Fibroblast of skin of back (primary cell): ENCODE data around the gene ZSCAN2.
"Not testable (repeated sequence)": the region's sequence is repeated elsewhere in the genome, so short reads cannot be mapped to it uniquely, and the experiment has no call there.

ENCODE experiments used
- DNase-seq: peaks from one replicate; pipeline ENCODE4 v3.0.0-alpha.2; 2013

The ZSCAN2 gene

DNA sequence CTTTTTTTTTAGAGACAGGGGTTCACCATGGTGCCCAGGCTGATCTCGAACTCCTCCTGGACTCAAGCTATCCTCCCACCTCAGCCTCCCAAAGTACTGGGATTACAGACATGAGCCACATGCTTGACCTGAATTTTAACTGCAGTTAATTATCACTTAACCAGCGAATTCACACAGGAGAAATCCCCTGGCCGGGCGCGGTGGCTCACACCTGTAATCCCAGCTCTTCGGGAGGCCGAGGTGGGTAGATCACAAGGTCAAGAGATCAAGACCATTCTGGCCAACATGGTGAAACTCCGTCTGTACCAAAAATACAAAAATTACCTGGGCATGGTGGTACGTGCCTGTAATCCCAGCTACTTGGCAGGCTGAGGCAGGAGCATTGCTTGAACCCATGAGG lies 41.1 kb downstream of the ZSCAN2 start:
- DNase-seq, result not testable (repeated sequence)

DNA sequence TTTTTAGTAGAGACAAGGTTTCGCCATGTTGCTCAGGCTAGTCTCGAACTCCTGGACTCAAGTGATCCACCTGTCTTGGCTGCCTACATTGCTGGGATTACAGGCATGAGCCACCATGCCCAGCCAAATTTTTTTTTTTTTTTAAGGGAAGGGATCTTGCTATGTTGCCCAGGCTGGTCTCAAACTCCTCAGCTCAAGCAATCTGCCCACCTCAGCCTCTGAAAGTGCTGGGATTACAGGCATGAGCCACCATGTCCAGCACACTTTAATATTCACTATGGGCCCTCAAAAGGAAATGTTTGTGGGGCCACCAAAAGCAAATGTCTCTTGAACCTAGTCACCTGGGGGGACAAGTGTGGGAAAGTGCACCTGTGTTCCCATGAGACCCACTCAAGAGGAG lies 41.8 kb downstream of the ZSCAN2 start:
- not testable (repeated sequence) for DNase-seq

DNA sequence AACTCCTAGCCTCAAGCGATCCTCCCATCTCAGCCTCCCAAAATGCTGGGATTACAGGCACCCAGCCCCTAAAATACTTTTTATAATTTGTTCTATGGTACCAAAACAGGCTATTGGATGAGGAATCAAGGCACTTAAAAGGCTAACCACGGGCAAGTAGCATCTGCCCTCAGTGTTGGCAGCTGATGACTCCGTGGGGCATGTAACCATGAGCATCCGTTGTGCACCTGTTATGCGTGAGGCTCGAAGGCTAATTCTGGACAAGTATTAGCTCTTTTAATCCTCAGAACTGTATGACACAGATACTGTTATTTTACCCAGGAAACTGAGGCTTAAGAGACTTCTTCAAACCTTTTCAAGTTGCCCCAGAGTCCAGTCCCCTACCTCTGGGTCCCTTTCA lies 43.0 kb downstream of the ZSCAN2 start:
- DNase-seq, result no peak

DNA sequence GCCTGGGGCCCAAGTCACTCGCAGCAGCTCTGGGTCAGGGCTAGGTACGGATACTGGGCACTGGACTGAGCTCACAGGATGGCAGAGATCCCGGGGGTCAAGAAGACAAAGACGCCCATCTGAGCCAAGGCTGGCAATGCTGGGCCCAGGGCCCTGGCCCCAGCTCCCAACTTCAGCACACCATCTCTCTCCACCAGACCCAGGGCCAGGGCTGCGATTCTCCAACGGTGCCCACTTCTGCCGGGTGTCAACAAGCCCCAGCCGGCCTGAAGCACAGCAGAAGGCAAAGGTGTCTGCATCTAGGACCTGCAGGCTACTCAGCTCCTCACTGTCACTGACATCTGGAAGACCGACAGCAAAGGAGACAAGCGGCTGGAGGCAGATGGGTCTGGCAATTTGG lies 44.7 kb downstream of the ZSCAN2 start:
- DNase-seq, result no peak

DNA sequence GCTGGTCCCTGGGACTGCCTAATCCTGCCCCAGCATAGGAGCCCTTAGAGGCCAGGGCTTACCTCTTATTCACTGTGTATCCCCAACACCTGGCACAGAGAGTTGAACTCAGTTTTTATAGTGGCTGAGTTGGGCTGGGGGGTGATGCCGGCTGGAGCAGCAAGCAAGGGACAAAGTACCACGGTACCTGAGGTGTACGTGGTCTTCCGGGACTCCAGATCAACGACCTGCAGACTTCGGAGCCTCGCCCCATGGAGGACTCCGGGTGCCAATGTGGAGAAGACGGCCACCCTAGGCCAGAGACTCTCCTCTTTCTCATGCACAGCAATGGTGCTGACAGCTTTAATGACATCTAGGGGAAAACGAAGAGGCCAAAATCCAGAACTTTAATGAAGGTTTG lies 45.2 kb downstream of the ZSCAN2 start:
- no peak for DNase-seq

GRCh38 chr15:84647726-84648125 lies 46.9 kb downstream of the ZSCAN2 start:
- DNase-seq, result no peak

DNA sequence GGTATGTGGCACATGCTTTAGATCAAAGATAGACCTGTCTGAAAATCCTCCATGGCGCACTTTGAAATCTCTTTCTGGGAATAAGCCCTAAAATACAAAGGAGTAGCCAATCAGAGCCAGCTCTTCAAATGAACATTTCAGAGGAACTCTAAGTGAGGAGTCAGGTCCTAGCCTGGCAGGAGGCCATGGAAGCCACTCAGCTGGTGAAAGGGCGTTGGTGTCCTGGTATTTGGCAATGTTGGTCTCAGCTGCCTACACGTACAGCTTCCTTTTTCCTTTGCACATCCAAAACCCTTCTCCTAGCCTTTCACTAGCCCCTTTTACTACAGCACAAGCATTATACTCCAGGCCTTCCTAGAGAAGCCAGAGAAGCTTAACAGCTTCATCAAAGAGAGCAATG lies 47.7 kb downstream of the ZSCAN2 start:
- DNase-seq, result no peak

DNA sequence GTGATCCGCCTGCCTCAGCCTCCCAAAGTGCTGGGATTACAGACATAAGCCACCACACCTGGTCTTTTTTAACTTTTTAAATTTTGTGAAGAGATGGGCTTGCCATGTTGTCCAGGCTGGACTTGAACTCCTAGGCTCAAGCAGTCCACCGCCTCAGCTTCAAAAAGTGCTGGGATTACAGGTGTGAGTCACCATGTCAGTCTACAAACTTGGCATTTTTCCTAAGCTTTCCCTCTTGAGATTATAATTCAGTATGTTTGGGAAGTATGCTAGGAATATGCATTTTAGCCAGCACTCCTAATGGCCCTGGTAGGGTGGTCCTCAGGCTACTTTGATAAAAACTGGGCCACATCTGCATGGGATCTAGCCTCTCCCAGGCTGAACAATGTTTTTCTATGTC lies 48.9 kb downstream of the ZSCAN2 start:
- DNase-seq, result peak; percentile 37

DNA sequence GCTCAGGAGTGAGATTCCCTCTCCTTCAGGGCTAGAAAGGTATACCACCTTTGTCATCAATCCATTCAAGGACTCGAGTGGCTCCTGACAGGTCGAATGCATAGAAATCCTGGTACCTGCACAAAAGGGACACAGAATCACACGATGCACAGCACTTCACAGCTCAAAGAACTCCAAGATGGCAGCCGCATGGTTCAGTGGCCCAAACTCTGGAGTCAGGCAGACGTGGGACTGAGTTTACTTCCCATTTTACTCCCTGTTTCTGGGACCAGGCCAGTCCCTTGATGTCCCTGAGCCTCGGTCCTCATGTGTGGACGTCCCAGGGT lies 52.7 kb downstream of the ZSCAN2 start:
- DNase-seq, result no peak

DNA sequence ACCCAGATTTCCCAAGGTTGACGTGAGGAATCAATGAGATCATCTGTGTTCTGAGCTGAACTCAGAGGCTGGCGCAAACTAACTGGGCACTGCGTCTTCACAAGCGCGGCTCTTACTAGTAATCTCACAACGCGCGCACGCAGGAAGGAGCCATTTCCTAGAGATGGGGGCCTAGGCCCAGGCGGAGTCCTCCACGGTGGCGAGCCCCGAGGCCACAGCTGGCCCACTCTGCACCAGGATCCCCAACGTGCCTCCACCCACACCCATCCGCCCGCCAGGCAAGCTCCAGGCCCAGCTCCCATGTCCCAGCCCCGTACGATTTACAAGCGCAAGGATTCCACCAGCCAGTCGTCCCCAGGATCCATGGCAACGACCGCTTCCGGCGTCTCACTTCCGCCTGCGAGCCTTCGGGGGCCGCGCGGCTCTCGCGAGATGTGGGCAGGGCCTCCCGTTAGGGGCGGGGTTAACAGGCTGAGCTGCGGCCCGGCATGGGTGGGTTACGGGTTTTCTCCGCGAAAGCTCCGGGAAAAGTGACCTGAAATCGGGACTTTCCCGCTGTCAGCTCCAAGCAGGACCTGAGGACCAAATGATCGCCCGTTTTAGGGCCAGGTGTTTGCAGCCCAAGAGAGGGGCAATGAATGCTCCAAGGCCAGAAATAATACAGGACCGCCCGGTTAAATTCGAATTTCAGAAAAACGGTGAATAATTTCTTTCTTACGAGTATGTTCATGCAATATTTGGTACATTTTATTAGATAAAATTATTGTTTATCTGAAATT lies 53.3 kb downstream of the ZSCAN2 start, which contains the start of gene WDR73:
Gene WDR73 (minus strand): TSS at position 374 of the 779 bp plus-strand sequence. CDS start 9 bp downstream, at position 365.
- peak; percentile 94 for DNase-seq

- DNase-seq, result peak; percentile 84
These were observed 54.1 kb downstream of the ZSCAN2 start for GRCh38 chr15:84654689-84655453.

GRCh38 chr15:84656972-84657371 lies 56.2 kb downstream of the ZSCAN2 start:
- no peak for DNase-seq

DNA sequence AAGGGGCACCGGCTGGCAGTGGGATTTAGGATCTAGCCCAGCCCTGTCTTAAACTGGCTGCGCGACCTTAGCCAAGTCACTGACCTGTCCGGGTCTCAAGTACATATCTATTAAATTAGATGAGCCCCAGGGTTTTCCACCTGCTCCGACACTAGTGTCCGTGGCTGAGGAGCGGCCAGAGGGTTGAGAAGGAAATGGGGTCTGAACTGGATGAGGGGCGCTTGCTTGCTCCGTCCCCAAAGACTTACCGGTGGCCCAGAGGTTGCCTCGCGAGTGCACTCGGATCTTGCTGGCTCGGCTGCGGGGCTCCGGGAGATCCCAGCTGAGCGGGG lies 56.9 kb downstream of the ZSCAN2 start:
- DNase-seq, result no peak

- DNase-seq, result peak; percentile 78
These were observed 57.4 kb downstream of the ZSCAN2 start, which contains the start of gene NMB for GRCh38 chr15:84658080-84658787. Gene NMB (minus strand): TSS chr15:84658199. CDS start chr15:84658152, 47 bp downstream.

DNA sequence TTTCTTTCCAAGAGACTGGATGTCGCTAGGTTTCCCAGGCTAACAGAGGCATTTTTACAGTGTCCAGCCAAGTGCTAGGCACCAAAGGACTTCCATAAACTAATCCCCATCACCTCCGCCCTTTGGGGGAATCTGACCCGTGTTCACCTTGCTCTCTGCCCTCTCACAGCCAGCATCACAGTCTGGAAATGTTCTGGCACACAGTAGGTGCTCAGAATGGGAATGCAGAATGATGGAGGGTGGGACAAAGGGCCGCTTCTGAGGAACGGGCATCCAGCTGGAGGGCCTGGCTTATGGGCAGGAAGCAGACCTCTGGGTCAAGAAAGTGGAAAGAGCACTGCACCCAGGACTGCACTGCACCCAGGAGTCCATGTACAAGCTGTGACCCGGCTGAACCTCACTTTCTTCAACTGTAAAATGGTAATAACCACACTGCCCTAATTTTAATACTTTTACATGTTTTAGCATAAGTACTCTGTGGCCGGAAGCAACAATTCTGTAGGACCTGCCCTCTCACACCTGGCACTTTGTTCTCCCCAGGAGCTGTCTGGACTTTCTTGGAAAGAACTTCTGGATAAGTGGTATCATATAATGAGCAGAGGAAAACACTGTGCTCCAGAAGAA lies 58.1 kb downstream of the ZSCAN2 start:
- no peak for DNase-seq

DNA sequence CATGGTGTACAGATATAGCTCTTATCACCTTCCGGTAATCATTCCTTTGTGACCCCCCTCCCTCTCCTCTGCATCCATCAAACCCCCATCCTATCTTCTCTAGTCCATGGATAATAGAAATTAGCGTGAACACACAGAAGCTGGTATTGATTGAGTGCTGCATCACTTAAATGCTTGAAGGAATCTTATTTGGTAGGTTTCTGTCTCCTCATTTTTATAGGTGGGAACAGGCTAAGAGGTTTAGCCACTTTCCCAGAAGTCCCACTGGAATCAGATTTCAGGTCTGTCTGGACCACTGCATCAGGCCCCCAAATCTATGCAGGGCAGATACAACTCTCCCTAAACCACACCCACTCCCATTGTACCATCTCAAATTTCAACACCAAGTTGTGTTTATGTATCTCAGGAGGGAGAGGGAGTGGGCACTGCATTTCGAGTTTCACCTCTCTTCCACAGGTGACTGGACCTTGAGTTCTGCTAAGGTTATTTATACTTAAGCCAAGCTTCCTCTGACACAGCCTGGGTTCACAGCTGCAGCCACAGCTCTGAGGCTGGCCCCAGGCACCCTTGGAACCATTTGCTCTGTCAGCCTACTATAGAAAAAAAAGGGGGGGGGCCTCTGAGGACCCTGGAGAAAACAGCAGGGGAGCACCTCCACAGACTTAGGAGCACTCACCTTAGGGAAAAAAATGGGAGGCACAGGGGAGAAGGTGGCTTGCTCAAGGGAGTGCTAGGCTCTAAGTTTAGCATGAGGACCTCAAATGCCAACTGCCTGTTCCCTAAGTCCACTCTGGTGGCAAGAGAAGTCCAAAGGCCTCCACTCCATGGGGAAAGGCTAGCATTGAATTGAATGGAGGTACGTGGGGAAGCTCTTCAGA lies 59.3 kb downstream of the ZSCAN2 start:
- DNase-seq, result no peak

- no peak for DNase-seq
These were observed 60.2 kb downstream of the ZSCAN2 start for GRCh38 chr15:84661001-84661400.

GRCh38 chr15:84666373-84666772 lies 65.6 kb downstream of the ZSCAN2 start:
- no peak for DNase-seq

- no peak for DNase-seq
These were observed 67.6 kb downstream of the ZSCAN2 start for GRCh38 chr15:84668221-84668982.

DNA sequence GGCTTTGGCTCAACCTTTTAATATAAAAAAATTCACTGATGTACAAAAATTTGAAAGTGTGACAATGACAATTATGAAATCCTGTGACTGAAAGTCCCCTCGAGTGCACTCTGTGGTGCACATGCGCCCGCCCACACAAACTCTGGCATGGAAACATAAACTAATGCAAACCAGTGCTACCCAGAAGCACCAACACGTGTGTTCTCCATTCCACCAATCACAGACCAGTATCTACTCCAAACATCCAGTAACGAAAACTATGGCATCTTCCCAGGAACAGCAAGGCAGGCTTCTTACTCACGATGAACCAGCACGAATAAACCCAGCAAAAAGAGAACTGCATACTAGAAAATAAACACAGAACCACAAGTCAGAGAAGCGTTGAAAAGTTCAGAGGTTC lies 68.9 kb downstream of the ZSCAN2 start:
- peak; percentile 80 for DNase-seq

DNA sequence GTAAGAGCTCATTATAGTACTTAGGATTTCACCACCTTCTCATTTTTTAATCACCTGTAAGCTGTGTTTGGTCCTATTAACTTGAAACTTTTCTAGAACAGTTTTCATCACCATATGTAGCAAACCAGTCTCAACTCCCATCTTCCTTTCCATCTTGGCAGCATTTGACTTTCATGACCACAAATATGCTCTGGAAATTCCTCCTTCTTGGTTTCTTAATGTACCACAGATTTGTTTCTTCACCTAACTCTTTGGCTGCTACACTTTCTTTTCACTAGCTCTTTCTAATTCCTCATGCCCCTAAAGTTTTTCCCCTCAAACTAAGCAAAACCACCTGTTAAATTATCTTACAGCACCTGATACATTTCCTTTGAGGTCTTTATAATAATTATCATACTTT lies 70.4 kb downstream of the ZSCAN2 start:
- peak; percentile 80 for DNase-seq
